ENCODE measurements around the gene GUCY2C.

GRCh38 chr12:14695715-14696141 lies 671 bp downstream of the GUCY2C start:
- TF ChIP-seq CTCF (IDR thresholded peaks at IDR 0.05; ENCODE audit: low read depth, low read length, poor library complexity, severe bottlenecking) (no peak), EZH2phosphoT487 (IDR thresholded peaks at IDR 0.05; ENCODE audit: borderline replicate concordance, low read length) (no peak)
